Fibroblast of skin of back (primary cell): Measurements from ENCODE around the gene CST7.
"Not testable (repeated sequence)": the region's sequence is repeated elsewhere in the genome, so short reads cannot be mapped to it uniquely, and the experiment has no call there.

Source experiments
- DNase-seq: peaks from one replicate; pipeline ENCODE4 v3.0.0-alpha.2; 2013

Gene CST7

DNA sequence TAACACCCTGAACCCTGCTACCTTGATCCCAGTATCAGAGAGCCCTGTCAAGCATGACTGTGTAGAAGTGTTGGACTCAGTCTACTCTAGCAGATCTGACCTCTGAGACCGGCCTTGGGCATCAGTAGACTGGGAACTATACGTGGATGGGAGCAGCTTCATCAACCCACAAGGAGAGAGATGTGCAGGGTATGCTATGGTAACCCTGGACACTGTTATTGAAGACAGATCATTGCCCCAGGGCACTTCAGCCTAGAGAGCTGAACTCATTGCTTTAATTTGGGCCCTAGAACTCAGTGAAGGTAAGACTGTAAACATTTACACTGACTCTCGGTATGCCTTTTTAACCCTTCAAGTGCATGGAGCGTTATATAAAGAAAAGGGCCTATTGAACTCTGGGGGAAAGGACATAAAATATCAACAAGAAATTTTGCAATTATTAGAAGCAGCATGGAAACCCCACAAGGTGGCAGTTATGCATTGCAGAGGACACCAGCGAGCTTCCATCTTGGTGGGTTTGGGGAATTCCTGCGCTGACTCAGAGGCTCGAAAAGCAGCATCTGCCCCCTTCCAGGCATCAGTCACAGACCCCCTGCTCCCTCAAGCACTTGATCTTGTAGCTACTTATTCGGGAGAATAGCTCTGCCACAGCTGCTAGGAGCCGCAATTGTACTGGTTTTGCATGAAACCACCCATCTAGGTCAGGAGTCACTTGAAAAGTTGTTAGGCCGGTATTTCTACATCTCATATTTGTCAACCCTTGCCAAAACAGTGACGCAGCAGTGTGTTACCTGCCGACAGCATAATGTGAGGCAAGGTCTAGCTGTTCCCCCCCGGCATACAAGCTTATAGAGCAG is 19.0 kb upstream of the CST7 start:
- not testable (repeated sequence) for DNase-seq

DNA sequence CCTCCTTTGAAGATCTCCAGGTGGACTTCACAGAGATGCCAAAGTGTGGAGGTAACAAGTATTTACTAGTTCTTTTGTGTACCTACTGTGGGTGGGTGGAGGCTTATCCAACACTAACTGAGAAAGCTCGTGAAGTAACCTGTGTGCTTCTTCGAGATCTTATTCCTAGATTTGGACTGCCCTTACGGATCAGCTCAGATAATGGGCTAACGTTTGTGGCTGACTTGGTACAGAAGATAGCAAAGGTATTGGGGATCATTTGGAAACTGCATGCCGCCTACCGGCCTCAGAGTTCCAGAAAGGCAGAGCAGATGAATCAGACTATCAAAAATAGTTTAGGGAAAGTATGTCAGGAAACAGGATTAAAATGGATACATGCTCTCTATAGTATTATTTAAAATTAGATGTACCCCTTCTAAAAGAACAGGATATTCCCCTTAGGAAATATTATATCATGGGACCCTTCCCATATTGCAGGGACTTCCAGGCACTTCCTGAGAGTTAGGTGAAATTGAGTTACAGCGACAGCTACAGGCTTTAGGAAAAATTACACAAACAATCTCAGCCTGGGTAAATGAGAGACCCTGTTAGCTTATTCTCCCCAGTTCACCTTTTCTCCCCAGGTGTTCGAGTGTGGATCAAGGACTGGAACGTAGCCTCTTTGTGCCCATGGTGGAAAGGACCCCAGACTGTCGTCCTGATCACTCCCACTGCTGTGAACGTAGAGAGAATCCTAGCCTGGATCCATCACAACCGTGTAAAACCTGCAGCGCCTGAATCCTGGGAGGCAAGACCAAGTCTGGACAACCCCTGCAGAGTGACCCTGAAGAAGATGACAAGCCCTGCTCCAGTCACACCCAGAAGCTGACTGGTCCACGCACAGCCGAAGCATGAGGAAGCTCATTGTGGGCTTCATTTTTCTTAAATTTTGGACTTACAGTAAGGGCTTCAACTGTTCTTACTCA is 18.1 kb upstream of the CST7 start:
- DNase-seq = not testable (repeated sequence)

DNA sequence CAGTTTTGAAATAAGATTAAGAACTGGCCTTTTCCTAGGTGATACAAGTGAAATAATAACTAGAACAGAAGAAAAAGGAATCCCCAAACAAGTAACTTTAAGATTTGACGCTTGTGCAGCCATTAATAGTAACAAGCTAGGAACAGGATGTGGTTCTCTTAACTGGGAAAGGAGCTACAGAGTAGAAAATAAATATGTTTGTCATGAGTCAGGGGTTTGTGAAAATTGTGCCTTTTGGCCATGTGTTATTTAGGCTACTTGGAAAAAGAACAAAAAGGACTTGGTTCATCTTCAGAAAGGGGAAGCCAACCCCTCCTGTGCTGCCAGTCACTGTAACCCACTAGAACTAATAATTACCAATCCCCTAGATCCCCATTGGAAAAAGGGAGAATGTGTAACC is 17.2 kb upstream of the CST7 start:
- DNase-seq = peak; percentile 20

DNA sequence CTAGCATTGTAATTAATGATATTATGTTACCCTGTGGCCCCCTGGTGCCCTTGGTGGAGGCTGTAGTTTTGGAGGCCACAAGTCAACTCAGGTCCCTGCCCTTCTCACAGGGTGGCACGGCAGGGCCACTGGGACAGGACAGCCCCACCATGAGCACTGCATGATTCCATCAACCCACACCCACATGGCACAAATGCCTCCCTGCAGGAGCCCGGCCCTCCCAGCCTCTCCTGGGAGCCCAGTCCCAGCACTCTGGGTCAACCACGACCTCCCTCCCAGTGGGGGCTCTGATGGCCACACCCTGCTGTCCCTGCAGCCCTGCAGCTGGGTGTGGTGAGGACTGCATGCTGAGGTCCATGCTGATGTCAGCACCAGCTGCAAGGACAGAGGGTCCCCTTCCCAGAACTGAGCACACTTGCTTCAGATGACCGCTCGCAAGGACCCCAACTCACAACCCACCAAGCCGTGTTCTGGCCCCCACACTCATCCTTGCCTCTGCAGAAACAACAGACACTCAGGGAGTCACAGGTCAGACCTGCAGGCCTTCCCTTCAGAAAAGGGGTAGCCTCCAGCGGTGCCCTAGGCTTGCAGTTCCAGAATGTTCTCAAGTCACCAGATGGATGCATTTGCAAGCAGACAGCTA is 15.7 kb upstream of the CST7 start:
- DNase-seq = no peak

DNA sequence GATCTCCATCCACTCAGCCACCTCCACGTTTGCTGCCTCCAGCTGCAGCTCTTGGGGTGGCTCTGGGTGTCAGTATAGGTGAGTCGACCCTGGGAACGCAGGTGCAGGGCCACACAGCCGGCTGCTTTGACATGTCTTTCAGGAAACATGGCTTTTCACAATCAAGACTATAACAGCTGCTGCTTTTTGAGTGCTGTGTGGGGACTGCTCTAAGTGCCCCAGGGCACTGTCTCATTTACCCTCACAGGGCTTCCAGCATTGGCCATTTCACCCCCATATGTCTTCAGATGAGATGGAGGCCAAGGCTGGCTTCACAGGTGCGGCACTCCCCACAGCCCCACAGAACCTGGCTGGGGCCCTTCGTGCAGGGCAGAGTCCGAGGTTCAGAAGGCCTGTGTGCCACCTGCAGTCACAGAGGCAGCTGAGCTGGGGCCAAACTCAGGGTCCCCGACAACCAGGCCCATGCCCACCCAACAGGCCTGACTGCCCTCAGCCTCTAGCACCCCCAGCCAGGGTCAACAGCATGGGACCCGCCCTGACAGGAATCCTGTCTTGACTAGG is 14.9 kb upstream of the CST7 start:
- no peak for DNase-seq

DNA sequence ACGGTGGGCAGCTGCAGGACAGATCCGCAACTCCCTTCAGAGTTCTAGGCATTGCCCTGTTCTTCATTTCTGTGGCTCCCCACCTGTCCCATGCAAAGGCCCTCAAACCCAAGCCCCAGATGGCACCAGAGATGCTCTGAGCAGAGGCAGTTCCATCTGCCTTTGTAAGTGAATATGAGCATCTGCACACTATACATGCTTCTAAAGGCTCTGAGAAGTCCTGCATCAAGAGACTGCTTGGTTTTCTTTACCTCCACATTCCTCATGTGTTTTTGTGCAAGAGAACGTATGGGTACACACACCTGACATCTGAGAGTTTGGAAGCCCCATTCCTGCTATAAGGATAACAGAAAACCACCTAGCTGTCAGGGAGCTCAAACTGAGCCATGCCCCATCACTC is 14.4 kb upstream of the CST7 start:
- no peak for DNase-seq

DNA sequence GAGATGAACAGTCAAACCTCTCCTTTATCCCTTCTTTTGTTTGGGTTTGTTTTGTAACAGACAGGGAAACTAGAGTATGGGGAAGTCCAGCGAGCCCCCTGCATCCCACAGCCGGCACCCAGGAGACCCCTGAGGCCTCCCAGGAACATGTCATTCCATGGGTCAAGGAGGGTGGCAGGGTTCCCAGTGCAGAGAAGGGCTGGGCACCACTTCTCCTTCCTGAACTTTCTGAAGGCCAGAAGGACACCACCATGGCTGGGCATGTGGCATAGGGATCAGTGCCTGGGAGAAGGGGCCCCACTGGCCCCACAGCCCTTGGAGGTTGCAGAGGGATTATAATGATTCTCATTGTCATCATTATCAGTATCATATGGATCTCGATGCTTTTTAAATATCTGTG is 13.9 kb upstream of the CST7 start:
- DNase-seq = no peak

DNA sequence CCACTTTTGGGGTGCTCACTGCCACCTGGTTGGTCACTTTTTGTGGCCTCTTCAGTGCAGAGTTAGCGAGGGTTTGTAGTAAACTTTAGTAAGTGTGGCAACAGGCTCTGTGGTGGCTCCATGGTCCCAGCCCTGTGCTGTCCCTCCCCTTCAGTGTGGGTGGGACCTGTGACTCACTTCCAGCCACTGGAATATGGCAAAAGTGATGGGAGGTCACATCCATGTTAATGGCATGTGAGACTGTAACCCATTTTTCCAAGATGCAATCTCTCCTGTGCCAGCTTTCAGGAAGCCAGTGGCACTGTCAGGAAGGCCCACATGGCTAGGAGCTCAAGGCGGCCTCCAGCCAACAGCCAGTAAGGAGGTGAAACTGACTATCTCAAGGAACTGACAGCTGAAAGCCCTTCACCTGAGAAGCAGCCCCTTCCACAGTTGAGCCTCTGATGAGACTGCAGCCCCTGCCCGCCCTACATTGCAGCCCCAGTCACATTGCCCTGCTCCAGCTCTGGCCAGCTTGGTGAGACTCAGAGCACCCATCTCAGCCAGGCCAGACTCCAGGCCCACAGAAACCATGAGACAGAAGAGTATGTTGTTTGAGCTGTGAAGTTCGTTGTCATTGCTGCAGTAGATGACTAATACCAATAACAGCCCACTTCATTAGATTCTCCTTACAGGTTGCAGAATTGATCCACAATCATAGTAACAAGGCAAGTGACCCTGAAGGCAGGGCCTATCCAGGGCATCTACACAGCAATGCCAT is 13.1 kb upstream of the CST7 start:
- DNase-seq = no peak

DNA sequence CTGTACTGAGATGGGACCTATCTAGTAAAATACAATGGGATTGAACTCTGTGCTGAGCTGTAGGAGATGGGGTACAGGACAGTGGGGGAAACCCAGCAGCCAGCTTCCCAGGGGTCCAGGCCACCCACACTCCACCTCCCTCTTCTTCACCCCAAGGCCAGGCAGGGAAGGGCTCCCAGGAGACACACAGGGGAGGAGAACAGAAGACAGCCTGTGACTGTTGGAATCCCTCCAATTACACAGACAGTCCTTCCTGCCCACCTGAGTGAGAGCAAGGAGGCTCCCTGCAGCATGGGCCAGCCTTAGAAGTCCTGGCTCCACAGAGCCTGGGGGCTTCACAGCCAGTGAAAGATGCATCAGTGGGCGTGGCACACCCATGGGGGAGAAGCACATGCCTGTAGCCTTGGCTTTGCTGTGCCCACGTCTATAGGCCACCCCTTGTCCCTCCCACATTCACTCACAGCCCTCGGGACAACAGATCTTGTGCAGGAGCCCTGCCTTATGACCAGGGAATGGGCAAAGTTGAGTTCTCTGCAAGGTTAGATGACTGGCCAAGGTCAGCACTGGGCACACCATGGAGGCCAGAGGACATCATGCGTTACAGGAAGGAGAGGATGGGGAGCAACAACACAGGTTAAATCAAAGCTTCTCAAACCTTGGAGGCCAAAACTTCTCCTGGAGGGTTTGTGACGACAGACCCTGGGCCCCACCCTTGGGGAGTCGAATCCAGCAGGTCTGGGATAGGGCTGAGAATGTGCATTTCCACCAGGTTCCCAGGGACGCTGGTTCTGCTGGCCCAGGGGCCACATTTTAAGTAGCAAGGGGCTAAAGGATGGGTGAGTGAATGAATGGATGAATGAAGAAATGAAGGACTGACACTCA is 12.3 kb upstream of the CST7 start:
- DNase-seq = no peak

DNA sequence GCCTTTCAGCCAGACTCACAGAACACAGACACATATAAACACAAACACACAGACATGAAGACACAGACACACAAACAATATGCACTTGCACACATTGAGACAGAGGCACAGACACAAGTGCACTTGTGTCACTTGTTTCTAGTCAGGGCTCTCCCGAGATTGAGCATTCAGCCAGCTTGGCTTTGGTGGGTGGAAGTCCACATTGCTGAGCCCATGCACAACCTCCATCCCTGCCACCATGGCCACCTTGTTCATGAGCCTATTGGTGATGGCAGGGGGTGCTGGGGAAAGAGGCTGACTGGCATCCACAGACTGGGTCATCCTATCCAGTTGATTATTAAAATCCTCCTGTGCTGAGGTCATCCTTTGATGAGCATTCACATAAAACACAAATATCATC is 11.5 kb upstream of the CST7 start:
- no peak for DNase-seq

DNA sequence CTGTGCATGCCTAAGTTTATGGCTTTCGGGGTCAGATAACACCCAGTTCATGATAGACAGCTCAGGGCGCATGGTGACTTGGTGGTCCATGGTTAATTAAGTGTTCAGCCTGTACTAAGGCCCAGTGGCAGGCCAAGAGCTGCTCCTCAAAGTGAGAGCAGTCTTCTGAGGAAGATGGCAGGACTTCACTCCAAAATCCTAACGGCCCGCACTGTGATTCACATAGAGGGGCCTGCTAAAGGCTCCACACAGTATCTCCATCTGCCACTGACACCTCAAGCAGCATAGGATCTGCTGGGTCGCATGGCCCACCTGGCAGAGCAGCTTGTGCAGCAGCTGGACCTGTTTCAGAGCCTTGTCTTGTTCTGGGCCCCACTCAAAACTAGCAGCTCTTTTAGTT is 10.6 kb upstream of the CST7 start:
- no peak for DNase-seq

DNA sequence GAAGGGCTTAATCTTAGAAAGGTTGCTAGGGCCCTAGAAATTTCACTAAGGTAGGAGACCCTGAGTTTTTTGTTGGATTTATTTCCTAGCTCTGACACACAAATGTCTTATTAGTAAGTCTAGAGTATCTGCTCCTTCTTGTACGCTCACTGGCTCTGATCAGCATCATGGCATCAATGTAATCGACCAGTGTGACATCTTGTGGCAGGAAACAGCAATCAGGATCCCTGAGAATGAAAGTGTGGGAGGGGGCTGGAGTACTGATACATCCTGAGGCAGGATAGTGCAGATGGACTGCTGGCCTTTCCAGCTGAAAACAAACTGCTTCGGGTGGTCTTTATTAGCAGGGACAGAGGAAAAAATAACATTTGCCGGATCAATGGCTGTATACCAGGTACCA is 10.0 kb upstream of the CST7 start:
- DNase-seq = no peak

DNA sequence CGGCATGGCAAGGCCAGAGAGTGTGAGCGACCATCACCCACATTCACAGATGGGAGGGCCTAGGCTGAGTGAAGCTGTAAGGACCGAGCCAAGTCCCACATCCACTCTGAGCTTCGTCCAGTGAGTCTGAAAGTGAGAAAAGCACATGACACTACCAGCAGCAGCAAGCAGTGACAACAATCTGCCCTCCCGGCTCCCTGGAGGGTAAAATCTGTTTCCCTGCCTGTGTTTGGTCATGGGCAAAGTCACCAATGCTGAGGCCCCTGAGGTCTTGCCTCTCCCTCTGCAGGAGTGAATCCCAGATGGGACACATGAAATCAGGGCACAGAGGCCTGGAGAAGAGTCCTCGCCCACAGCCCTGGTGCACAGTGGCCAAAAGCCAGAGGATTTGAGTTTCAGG is 6.4 kb upstream of the CST7 start:
- DNase-seq = no peak

DNA sequence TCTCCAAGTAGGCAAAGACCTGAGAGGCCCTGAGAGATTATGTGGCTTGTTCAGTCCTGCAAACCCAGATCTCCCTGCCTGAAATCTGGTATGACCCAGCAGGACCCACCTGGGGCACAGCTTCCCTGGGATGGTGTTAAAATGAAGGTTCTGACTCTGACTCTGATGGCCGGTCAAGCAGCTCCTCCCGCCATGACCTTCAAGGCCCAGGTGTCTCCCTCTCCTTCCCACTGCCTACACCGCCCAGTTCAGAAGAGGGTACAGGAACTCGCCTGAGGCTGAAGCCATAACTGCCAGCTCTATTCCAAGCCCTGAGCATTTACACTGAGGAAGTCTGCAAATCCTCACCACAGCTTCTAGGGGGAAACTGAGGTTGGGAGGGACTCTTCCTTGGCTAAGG is 5.9 kb upstream of the CST7 start:
- DNase-seq = no peak

DNA sequence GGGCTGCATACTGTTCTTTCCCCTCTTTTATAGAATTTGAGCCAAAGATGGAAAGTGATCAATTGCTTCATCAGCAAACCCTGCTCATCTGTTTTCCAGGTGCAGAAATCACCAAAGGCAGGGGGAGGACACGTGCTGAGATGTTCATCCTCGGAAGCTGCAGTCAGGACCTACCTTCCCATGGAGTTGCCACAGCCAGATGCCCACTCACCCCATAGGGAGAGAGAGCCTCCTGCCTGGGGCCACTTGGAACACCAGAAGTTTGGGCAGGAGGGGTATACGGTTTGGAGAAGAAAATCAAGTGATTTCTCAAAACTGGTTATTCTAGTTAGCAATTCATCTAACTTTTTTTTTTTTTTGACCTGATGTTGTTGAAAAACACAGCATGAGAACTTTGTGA is 5.3 kb upstream of the CST7 start:
- no peak for DNase-seq

DNA sequence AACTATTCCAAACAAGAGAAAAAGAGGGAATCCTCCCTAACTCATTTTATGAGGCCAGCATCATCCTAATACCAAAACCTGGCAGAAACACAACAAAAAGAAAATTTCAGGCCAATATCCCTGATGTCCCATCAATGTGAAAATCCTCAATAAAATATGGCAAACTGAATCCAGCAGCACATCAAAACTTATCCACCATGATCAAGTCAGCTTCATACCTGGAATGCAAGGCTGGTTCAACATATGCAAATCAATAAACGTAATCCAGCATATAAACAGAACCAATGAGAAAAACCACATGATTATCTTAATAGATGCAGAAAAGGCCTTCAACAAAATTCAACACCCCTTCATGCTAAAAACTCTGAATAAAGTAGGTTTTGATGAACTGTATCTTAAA is 2.7 kb upstream of the CST7 start:
- not testable (repeated sequence) for DNase-seq

DNA sequence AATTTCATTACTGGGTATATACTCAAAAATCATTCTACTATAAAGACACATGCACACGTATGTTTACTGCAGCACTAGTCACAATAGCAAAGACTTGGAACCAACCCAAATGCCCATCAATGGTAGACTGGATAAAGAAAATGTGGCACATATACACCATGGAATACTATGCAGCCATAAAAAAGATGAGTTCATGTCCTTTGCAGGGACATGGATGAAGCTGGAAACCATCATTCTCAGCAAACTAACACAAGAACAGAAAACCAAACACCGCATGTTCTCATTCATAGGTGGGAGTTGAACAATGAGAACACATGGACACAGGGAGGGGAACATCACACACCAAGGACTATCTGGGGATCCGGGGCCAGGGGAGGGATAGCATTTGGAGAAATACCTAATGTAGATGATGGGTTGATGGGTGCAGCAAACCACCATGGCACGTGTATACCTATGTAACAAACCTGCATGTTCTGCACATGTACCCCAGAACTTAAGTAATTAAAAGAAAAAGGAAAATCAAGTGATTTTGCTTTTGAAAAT is 602 bp upstream of the CST7 start:
- not testable (repeated sequence) for DNase-seq

DNA sequence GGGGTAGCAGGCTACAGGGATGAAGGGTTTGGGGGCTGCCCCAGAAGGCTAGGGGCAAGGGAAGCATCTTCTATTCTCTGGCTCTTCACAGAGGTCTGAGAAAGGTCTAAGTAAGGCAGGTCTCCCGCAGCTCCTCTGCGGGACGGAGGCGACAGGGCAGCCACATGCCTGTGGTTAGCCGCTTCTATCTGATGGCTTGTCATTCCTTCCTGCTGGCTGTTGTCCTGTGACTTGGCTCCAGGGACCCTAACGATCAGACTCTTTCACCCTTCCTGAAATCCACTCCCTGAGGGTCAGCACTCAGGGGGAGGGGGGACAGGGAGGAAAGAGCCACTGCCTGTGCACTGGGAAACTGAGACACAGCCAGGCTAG is 673 bp downstream of the CST7 start:
- peak; percentile 16 for DNase-seq

DNA sequence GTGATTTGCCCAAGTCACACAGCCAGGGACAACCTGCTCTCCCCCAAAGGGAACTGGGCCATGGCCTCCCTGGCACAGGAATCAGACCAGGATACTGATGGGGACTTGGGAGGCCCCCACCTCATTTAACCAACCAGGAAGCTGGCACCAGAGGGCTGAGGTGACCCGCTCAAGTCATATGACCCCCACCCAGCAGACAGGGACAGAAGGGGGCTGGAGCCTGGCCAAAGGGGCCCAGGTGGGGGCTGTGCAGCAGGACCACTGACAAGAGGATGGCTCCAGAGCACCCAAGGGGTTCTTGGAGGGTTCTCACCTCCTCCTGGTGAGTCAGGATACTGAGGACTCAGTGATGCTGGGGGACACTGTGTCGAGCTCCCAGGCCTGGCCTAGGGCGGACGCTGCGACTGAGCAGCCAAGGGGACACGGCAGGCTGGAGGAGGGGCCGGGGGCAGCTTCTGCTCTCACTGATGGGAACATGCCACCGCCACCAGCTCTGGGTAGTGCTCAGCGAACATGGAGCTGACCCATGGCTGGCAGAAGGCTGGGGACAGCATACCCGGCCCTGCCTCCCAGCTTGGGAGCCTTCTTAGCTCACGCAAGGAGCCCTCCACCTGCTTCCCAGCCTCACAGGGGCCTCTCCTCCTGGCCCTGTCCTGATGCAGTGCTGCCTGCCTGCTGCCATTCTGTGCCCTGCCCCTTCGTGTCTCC is 1.2 kb downstream of the CST7 start:
- no peak for DNase-seq
